Neural cell (in vitro differentiated cells): ENCODE data around the gene SRSF10. TPM values are rescaled to one million over a fixed set of nuclear protein-coding genes. Genes with fewer than 3 reads are reported as not detected.

ENCODE experiments used
- H2AFZ ChIP-seq: fragments of 200-600, 300-800 bp; sonication (generic), shearing (Covaris generic); 2 replicates; pipeline ENCODE4 v1.6.0; 2014; ENCODE audit warnings: low read depth, mild to moderate bottlenecking, antibody characterized with exemption, low read length, moderate library complexity
- H3F3A ChIP-seq: fragments of 200-600 bp; shearing (Covaris generic); 2 replicates; pipeline ENCODE4 v1.6.1; 2016; ENCODE audit warnings: mild to moderate bottlenecking, moderate library complexity, mixed read lengths, antibody characterized with exemption, low read length; ENCODE audit not compliant: insufficient read depth, poor library complexity, severe bottlenecking
- H3K27ac ChIP-seq: fragments of 200-600, 300-800 bp; sonication (generic), shearing (Covaris generic); 2 replicates; pipeline ENCODE4 v1.5.1; 2014; ENCODE audit warnings: mild to moderate bottlenecking, low read length, moderate library complexity
- H3K27me3 ChIP-seq: fragments of 300-800, 200-600 bp; sonication (generic), shearing (Covaris generic); 2 replicates; pipeline ENCODE4 v1.6.0; 2014; ENCODE audit warnings: mild to moderate bottlenecking, low read depth, low read length, moderate library complexity; ENCODE audit not compliant: insufficient read depth
- H3K36me3 ChIP-seq: fragments of 300-800, 200-600 bp; sonication (generic), shearing (Covaris generic); 2 replicates; pipeline ENCODE4 v1.5.1; 2014; ENCODE audit warnings: mild to moderate bottlenecking, antibody characterized with exemption, low read length, moderate library complexity; ENCODE audit not compliant: insufficient read depth
- H3K4me2 ChIP-seq: fragments of 300-800, 200-600 bp; sonication (generic), shearing (Covaris generic); 2 replicates; pipeline ENCODE4 v1.6.0; 2014; ENCODE audit warnings: mild to moderate bottlenecking, low read length
- H3K4me3 ChIP-seq: fragments of 300-800, 200-600 bp; sonication (generic), shearing (Covaris generic); 2 replicates; pipeline ENCODE4 v1.5.1; 2014; ENCODE audit warnings: mild to moderate bottlenecking, low read length, moderate library complexity
- H3K79me2 ChIP-seq: fragments of 200-600 bp; shearing (Covaris generic); replicated peaks from 2 replicates; pipeline ENCODE4 v1.6.0; 2014; ENCODE audit warnings: mild to moderate bottlenecking, low read length, moderate library complexity; ENCODE audit not compliant: insufficient read depth
- H3K9ac ChIP-seq: fragments of 300-800, 200-600 bp; sonication (generic), shearing (Covaris generic); 2 replicates; pipeline ENCODE4 v1.6.1; 2016; ENCODE audit warnings: mild to moderate bottlenecking, low read length, mixed read lengths
- H3K9me2 ChIP-seq: fragments of 200-600 bp; shearing (Covaris generic); 2 replicates; pipeline ENCODE4 v1.6.1; 2016; ENCODE audit warnings: mild to moderate bottlenecking, low read length, mixed read lengths; ENCODE audit not compliant: insufficient read depth
- H3K9me3 ChIP-seq: fragments of 200-600, 300-800 bp; sonication (generic), shearing (Covaris generic); 2 replicates; pipeline ENCODE4 v1.6.1; 2016; ENCODE audit warnings: mild to moderate bottlenecking, mixed run types, low read length, moderate library complexity, mixed read lengths
- H4K20me1 ChIP-seq: fragments of 200-600 bp; shearing (Covaris generic); 2 replicates; pipeline ENCODE4 v1.6.1; 2016; ENCODE audit warnings: mild to moderate bottlenecking, mixed run types; ENCODE audit not compliant: insufficient read depth
- CTCF ChIP-seq: fragments of 450-650 bp; IDR thresholded peaks from 2 replicates; pipeline ENCODE4 v1.5.1; 2014; ENCODE audit warnings: antibody characterized with exemption, mild to moderate bottlenecking, moderate library complexity; ENCODE audit not compliant: poor library complexity, severe bottlenecking
- EP300 ChIP-seq: fragments of 450-650 bp; conservative IDR thresholded peaks from 2 replicates; pipeline ENCODE4 v1.6.1; 2014; ENCODE audit warnings: antibody characterized with exemption, mild to moderate bottlenecking, moderate library complexity; ENCODE audit not compliant: poor library complexity, severe bottlenecking
- EZH2 ChIP-seq: fragments of 200-600, 300-800 bp; shearing (Covaris generic), sonication (generic); IDR thresholded peaks from 2 replicates; pipeline ENCODE4 v1.6.1; 2014; ENCODE audit warnings: antibody characterized with exemption, low read length, borderline replicate concordance, mild to moderate bottlenecking; ENCODE audit not compliant: insufficient read depth, poor library complexity, severe bottlenecking
- MXI1 ChIP-seq: fragments of 450-650 bp; conservative IDR thresholded peaks from 2 replicates; pipeline ENCODE4 v1.6.1; 2014; ENCODE audit warnings: antibody characterized with exemption, mild to moderate bottlenecking; ENCODE audit not compliant: poor library complexity, severe bottlenecking
- POLR2AphosphoS5 ChIP-seq: IDR thresholded peaks from 2 replicates; pipeline ENCODE4 v1.6.1; 2012
- RAD21 ChIP-seq: fragments of 450-650 bp; conservative IDR thresholded peaks from 2 replicates; pipeline ENCODE4 v1.6.1; 2014; ENCODE audit warnings: antibody characterized with exemption, mild to moderate bottlenecking, moderate library complexity
- REST ChIP-seq: IDR thresholded peaks from 2 replicates; pipeline ENCODE4 v1.6.1; 2012; ENCODE audit warnings: borderline replicate concordance
- SMC3 ChIP-seq: fragments of 450-650 bp; conservative IDR thresholded peaks from 2 replicates; pipeline ENCODE4 v1.6.1; 2014; ENCODE audit warnings: antibody characterized with exemption, mild to moderate bottlenecking, moderate library complexity; ENCODE audit not compliant: poor library complexity
- TAF1 ChIP-seq: IDR thresholded peaks from 2 replicates; pipeline ENCODE4 v1.6.1; 2012; ENCODE audit warnings: low read depth
- polyA plus RNA-seq: library from polyadenylated mRNA; depleted of rRNA; stranded (reverse); fragments of >200 nt; gene quantifications from 2 replicates; pipeline ENCODE4 v1.2.3, GENCODE V29; 2014

Gene SRSF10
- polyA plus RNA-seq, 1 donor from 2014 or later: 201 TPM

- TF ChIP-seq POLR2AphosphoS5 (no peak), EP300 (no peak), SMC3 (no peak), MXI1 (no peak), TAF1 (no peak), CTCF (no peak)
- Histone ChIP-seq H4K20me1 (no peaks in the 10 kb centered on the region), H3K9me2 (no peaks in the 10 kb centered on the region), H3F3A (no peaks in the 10 kb centered on the region), H3K79me2 (no peaks in the 10 kb centered on the region), H3K9me3 (no peaks in the 10 kb centered on the region), H3K27me3 (no peaks in the 10 kb centered on the region), H3K4me3 (no peak overlapping the region), H3K4me2 (no peak overlapping the region), H3K36me3 (no peaks in the 10 kb centered on the region), H2AFZ (no peak overlapping the region), H3K27ac (no peak overlapping the region), H3K9ac (no peak overlapping the region)
These were observed 43.5 kb downstream of the SRSF10 start for GRCh38 chr1:23936481-23937176.

GRCh38 chr1:23931491-23931880, 48.6 kb downstream of the SRSF10 start:
- H3K9ac ChIP-seq: no peak overlapping the region
- H3K9me3 ChIP-seq: no peaks in the 10 kb centered on the region
- no peaks in the 10 kb centered on the region for H3F3A ChIP-seq
- no peak overlapping the region for H3K4me3 ChIP-seq
- H4K20me1 ChIP-seq: no peaks in the 10 kb centered on the region
- no peaks in the 10 kb centered on the region for H3K27me3 ChIP-seq
- H3K27ac ChIP-seq: no peak overlapping the region
- no peak overlapping the region for H3K4me2 ChIP-seq
- TF ChIP-seq MXI1: no peak
- TF ChIP-seq SMC3: no peak
- no peak for TF ChIP-seq RAD21
- no peak for TF ChIP-seq CTCF
- no peak for TF ChIP-seq EZH2
- TF ChIP-seq POLR2AphosphoS5: no peak
- TF ChIP-seq TAF1: no peak
- TF ChIP-seq EP300: no peak
- no peak for TF ChIP-seq REST
- no peak overlapping the region for H2AFZ ChIP-seq
- H3K79me2 ChIP-seq: no peaks in the 10 kb centered on the region
- H3K9me2 ChIP-seq: no peaks in the 10 kb centered on the region
- H3K36me3 ChIP-seq: no peaks in the 10 kb centered on the region
